Stimulated activated CD4-positive, alpha-beta T cell treated with anti-CD3 and anti-CD28 coated beads, Interleukin-15, amount 100 ng/mL, for 24 hours (primary cell): ENCODE measurements around the gene AMPH.
A peak's percentile ranks its signal among the peaks of the same experiment; 100 is the strongest.

Experiments
- DNase-seq: peaks from one replicate; pipeline ENCODE4 v3.0.0-alpha.2; 2020

AMPH gene

DNA sequence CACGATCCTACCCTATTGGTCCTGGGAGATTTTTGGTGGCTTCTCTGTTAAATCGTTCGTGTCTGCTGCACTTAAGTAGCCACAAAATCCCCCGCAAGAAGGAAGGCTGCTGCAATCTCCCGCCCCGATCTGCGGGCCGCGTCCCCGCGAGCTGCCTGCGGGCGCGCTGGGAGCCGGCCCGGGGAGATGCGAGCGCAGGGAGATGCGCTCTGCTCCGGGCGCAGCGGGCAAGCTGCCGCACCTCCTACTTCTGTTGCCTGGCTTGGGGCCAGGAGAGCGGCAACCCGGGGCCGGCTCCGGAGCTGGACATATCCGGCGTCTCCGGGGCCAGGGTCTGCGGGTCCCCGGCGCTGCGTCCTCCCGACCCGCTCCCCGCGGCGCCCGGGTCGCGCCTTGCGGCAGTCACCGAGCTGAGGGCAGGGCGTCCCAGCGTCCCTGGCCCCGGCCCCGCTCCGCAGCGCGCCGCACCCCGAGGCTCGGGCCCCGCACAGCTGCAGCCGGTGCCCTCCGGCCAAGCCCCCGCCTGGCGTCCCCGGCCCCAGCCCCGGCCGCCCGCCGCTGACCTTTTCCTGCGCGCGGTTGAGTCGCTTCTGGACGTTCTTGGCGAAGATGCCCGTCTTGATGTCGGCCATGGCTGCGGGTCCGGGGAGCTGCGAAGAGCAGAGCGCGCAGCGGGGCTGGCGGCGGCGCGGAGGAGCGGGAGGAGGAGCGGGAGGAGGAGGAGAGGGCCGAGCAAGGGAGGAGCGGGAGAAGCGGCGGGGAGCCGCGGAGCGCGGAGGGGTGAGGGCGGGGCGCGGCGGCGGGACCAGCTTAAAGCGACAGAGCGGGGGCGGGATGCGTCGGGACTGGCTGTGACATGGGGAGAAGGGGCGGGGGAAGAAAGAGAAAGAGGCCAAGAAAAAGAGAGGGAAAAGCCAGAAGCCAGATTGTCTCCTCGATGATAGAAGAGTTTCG is at the start of gene AMPH:
TSS of gene AMPH (minus strand) at position 654 of the 954 bp plus-strand sequence. CDS start at position 632, 22 bp downstream.
- peak; percentile 70 for DNase-seq

DNA sequence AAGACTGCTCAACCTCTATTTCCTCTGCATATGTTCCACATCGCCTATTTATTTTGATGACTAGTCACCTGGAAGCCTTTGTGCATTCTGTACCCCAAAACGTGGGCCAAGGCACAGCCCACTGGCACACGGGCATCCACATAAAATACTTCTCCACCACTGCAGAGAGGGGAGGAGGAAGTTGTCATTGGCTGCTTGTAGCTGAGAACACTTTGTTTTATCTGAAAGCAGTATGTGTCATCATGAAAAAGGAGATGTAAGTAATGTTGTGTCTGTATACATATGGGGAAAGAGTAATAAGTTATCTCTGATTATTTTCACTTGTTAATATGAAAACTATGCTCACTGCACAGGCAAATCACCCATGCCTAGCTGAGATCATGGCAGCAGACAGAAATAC is 48.2 kb upstream of the AMPH start:
- DNase-seq, result no peak

DNA sequence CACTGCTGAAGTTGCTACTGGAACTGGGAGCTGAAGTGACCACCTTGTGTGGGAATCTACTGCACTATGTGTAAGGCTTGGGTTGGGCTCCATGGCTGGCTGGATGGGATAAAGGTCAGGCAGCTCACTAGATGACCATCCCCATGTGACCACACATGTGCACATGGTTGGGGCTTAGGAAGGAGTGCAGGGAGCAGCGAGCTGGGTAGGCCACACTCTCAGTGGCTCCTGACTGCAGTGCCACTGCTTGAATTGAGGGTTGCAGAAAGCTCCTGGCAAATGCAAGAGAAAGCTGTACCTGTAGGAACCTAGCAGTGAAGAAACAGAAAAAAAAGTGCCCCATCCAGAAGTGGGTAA is 47.5 kb upstream of the AMPH start:
- DNase-seq, result no peak

DNA sequence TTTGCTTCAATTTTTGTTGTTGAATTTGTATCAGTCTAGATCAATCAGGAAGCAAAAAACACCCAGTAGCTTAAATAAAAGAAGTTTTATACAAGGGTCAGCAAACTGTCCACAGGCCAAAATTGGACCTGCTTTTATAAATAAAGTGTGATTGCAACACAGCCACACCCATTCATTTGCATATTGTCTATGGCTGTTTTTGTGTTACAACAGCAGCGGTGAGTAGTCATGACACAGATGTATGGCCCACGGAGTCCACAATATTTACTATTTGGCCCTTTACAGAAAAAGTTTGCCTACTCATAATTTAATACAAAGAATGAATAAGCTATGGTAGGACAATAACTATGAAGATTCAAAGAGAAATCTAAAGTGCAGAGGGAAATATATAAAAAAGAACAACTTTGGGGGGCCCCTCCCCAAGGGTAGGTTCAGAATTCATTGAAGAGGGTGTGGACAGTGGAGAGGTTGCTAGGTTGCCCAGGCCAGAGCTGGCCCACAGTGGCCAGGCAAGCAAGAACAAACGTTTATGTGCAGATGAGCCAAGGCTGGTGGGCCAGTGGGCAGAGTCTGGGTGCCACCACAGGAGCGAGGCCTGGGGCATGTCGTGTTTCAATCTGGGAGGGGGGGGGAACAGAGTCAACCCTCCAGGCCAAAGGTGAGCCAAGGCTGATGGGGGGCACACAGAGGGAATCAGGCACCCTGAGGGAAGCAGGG is 47.0 kb upstream of the AMPH start:
- no peak for DNase-seq

DNA sequence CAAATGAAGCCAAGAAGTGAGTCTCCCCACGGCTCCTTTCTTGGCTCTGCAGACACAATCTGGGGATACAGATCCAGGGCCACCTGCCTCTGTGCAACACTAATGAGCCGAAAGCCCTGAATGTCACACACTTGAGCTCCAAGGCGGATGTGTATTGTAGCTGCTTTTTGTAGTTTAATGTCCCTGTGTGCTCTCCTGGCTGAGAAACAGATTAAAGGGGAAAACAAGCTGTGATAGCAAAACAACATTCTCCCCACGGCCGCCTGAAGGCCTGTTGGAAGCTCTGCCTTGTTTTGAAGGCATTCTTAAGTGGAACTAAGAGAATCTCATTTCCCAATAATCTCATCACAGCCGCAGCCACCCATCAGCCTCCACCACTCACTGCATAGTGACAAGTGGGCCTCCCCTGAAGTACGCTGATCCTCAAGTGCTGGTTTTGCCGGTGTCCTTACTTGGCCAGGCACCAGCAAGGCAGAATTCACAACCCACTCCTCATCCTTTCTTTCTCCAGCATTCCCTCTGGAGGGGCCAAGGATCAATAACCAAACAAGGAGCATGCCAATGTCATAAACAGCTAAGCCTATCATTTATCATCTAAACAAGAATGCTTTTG is 44.4 kb upstream of the AMPH start:
- DNase-seq, result no peak

DNA sequence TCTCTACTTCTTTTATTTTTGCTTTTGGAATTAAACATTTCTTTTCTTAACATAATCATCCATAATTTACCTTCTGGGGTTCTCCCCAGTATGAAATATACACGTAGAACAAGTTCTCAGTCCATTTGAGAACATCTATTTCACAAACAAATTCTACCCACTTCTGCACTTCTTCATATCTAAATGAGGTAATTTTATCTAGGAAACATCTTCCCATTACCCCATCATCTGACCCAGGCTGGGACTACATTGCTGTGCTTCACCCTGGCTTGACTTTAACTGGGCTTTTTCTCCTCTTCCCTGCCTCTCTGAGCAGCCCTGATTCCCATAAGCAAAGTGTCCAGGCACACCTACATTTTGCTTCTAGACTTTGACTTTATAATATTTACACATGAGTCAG is 43.3 kb upstream of the AMPH start:
- DNase-seq, result no peak

DNA sequence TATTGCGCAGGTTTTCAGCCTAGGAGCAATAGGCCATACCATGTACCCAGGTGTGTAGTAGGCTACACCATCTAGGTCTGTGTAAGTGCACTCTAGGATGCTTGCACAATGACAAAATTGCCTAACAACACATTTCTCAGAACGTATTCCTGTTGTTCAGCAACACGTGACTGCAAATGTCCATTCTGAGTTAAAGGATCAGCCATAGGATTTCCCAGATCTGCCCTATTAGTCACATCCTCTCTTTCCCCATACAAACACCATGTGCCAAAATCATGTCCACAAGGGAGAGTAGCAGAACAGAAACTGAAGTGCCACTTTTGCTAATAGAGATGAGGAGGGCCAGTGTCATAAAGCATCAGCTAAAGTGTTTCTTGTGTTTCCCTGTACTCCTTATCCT is 42.6 kb upstream of the AMPH start:
- DNase-seq, result no peak

DNA sequence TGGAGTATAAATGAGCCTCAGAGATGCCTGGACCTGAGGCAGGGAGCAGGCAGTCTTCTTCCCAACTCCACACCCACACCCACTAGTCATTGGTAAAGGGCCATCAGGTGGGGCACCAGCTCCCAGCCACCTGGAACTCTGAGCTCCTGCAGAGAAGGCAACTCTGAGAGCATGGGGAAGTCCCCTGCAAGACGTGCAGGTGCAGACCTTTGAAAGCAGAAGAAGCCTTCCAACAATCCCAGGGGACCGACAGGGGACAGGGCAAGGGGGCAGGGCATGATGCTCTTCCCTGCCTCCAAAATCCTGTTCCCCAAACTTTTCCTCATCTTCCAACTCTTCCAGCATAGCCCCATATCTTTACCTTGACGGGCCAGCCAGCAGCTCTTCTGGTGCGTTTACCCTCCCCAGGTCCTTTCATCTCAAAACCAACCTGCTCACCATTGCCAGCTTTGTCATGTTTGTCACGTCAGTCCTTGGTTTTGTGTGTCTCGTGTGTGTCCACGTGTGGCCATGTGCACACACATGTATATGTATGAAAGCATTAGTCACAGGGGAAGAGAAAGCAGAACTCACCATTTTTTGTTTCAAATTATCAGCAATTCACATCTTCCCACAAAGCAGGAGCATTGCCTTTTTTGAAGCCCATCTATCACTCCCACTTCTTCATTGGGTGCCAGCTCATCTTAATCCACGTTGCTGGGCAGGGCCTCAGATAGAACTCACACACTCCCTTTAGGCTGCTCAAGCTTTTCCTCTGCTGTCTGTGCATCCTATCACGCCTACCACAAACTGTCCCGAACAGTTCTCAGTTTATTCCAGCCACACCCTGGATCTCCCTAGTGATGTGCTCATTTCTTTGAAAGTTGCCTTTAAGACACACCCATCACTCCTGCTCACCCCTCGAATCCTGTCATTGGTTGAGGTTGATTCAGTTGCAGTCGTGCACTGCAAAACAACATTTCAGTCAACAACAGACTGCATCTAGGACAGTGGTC is 41.0 kb upstream of the AMPH start:
- DNase-seq, result no peak

DNA sequence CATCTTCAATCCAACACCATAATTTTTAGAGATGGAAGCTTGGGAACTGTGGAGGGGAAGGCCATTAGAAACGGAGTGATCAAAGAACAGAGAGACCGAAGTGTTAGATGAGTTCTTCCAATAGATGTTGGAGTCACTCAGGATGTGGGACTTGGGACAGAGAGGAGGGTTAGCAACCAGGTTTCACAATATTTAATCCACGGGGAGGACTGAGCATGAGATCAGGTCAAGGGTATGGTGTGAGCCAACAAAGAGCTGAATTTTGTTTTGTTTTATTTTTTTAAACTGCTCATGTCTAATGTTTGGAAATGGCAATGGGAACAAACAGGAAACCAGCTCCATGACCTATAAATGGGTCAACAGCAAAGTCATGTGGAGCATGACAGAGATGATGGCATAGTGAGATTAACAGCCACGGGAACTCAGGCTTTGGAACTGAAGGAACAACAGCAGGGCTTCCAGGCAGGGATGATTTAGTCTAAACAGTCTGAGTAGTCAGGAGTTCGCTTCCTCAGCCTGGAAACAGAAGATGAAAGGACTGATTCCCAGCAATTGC is 38.9 kb upstream of the AMPH start:
- DNase-seq, result no peak

DNA sequence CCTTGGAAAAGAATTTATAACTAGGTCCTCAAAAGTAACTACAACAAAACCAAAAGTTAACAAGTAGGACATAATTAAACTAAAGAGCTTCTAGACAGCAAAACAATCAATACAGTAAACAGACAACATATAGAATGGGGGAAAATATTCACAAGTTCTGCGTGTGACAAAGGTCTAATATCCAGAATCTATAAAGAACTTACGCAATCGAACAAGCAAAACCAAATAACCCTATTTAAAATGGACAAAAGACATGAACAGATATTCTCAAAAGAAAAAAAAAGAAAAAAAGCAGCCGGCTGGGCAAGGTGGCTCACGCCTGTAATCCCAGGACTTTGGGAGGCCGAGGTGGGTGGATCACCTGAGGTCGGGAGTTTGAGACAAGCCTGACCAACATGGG is 33.8 kb upstream of the AMPH start:
- no peak for DNase-seq

DNA sequence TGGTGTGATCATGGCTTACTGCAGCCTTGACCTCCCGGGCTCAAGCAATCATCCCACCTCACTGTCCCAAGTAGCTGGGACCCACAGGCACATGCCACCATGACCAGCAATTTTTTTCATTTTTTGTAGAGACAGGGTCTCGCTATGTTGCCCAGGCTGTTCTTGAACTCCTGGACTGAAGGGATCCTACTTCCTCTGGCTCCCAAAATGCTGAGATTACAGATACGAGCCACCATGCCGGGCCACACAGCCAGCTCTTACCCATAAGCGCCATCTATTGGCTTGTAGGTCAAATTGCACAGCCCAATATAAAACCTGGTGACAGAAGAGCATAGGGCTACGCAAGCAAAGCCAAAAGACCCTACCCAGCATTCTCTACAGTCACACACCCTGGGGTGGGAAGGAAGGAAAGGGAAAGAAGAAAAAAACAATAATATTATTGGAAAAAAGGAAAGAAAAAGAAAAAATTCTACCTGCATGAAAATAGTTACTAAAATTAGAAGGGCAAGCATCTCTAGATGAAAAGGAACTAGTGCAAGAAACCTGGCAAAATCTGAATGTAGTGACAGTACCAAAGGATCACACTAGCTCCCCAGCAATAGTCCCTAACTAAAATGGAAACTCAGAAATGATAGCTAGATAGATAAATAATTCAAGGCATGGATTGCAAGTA is 29.4 kb upstream of the AMPH start:
- DNase-seq, result peak; percentile 37

DNA sequence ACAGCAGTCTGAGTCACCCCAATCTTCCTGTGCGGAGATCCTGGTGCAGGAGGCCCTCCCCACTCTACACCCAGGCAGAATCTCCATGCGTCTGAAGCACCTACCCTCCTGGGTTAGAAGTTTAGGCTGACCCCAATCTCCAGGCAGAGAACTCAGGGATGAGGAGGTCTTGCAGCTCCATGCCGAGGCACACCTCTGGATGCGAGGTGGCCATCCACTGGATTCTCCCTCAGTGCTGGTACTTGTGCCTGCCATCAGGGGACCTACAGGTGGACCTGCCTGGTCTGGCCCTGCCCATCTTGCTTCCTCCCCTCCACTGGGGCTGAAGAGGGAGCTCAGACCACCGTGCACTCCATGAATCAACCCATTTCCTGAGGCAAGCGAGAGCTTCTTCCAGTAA is 28.8 kb upstream of the AMPH start:
- DNase-seq, result no peak

DNA sequence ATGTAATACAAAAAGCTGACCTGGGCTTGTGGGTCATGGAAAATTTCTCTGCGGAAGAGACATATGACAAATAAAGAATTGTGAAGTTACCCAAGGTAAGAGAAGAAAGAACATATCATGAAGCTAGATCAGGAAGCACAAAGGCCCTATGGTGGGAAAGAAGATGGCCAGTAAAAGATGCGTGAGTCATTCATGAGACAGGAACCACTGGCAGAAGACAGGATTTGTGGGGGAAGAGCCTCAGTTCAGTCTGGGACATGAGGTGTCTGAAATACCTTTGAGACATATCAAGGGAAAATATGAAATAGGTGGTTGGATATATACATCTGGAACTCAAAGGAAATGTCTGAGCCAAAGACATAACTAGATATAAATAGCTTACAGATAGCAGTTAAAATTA is 27.7 kb upstream of the AMPH start:
- DNase-seq, result no peak

DNA sequence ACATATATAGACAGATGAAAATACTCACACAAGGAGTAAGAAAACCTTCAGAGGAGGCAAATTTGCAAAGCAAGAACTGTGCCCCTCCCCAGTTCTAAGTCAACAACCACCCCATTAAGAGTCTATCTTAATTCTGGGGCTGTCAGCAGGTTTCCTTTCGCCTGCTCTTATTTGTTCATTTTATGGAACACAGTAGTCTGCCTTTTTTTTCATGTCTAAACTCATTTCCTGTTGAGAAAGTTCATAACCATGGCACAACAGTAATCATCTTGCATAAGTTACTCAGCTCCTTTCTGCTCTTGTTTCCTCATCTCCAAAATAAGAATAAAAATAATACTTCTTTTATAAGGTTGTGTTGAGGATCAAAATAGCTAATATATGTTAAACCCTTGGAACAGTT is 25.8 kb upstream of the AMPH start:
- DNase-seq, result no peak

DNA sequence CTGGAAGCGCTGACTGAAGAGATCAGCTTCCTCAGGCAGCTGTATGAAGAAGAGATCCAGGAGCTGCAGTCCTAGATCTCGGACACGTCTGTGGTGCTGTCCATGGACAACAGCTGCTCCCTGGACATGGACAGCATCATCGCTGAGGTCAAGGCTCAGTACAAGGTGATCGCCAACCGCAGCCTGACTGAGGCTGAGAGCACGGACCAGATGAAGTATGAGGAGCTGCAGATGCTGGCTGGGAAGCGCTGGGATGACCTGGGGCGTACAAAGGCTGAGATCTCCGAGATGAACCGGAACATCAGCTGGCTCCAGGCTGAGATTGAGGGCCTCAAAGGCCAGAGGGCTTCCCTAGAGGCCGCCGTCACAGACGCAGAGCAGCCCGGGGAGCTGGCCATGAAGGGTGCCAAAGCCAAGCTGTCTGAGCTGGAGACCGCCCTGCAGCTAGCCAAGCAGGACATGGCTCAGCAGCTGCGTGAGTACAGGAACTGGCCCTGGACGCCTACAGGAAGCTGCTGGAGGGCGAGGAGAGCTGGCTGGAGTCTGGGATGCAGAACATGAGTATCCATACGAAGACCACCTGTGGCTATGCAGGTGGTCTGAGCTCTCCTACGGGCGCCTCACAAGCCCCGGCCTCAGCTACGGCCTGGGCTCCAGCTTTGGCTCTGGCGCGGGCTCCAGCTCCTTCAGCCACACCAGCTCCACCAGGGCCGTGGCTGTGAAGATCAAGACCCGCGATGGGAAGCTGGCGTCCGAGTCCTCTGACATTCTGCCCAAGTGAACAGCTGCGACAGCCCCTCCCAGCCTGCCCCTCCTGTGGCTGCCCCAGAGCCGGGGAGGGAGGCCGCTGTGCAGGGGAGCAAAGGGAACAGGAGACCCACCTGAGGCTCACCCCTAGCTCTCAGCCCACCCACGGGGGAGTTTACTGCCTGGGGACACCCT is 24.9 kb upstream of the AMPH start:
- no peak for DNase-seq

DNA sequence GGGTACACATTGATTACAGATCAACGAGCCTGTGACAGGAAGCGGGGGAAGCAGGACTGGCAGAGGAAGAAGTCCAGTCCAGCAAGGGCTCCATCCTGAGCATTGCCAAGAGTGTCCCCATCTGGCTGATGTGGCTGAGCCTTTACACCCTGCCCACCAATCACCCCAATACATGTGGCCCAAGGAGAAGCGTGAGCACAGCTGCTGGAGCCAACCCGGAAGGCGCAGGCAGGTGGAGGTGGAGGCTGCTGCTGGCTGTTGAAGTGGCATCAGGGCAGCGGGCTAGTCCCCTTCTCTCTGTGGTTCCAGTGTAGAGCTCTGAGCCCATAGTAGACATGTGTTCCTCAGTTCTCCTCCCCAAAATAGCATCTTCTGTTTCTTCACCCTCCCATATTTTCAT is 6.8 kb upstream of the AMPH start:
- DNase-seq, result no peak

DNA sequence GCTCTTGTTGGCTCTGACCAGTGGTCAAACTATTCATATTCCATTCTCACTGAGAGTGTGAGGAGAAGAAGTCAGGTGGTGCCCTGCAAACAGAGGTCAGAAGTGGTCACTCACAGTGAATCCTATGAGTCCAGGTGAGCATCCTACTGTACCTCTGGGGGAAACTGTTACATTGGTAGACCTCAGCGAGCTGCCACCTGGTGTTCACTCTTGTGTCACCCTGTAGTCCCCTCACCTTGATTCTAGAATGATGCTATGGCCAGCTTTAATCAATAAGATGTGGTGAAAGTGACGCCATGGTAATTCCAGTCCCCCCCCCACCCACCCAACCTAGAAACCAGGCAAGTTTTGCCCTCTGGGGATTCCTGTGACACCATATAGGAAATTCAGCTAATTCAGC is 1.2 kb upstream of the AMPH start:
- DNase-seq, result no peak

DNA sequence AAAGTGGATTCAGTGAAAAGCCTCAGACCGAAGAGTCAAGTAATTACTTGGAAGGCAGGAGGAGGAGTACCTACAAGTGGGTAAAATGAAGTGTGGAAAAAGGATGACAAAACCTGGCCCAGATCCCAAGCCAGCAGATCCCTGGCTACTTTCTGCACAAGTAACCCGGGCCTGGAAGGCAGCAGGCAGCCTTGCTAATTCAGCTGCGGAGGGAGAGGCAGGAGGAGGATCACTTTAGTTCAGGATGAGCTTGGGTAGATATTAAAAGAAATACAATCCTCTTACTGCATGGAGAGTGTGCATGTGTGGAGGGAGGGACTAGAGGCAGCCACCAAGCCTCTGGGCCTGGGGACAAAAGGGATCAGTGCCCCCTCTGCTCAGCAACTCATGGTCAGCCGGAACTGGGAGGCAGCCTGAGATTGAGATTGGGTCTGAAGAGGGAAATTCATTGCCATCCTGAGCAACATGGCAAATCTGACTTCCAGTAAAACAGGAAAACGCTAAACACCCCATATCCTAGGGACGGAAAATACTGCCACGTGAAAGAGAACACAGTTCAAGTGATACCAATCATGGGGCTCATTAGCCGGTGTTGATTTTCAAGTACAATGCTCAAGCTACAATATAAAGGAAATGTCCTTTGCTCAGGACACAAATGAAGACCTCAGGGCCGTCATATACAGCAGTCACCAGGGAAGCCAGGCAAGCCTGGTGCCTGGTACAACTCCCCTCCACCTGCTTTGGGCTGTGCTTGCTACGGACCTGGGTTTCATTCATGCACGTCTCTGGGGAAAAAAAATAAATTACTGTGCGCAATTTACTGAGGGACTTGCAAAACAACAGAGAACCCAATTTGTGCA is 1.3 kb downstream of the AMPH start:
- DNase-seq, result no peak

DNA sequence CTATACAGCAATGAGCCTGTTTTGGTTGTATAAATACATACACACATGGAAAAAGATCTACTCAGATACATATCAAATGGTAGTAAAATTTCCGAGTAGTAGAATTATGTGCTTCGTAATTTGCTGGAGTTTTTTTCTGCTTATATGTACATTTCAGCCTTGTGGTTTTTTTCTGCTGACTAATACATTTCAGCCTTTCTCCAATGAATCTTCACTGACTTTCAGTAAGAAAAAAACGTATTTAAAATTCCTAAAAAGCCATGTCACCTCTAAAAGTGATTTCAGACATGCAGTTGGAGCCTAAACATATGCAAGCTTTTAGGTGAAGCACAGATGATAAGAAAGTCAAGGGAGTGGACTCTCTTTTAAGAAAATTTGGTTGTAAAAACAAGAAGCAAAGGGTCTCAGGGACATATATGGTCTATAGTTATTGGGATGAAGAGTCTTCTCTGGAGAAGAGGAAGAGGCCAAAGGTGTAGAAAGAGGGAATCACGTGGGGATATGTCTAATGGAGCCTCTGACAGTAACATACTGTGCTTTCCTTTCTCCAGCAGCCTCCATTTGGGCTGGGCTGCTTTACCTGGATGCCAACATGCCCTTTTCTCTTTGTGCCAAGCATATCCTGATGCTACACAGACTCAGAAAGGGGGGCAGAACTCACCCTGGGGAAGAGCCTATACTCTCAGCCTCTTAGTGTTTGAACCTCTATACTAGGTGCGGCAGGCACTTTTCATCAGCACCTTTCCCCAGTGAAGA is 2.4 kb downstream of the AMPH start:
- DNase-seq, result no peak
